Measurements from ENCODE around the gene NRDC. TPM values are rescaled to one million over a fixed set of nuclear protein-coding genes. Genes with fewer than 3 reads are reported as not detected.

NRDC gene
- total RNA-seq, 1 donor from 2014 or later = 155 TPM

- Mint-ChIP-seq H3K27ac (ENCODE audit: unreplicated experiment) (no peak overlapping the region), H3K27me3 (ENCODE audit: low read depth) (no peaks in the 10 kb centered on the region), H3K9me3 (peaks cover 3% of the 10 kb centered on the region), H3K4me3 (no peak overlapping the region), H3K4me1 (no peaks in the 10 kb centered on the region), H3K36me3 (ENCODE audit: low read depth) (peaks cover 12% of the 10 kb centered on the region)
- no peak for TF ChIP-seq CTCF (conservative IDR thresholded peaks at IDR 0.05)
- no peak for DNase-seq (ENCODE audit: low read depth, low spot score)
Observed at GRCh38 chr1:51756290-51756689, 122.2 kb downstream of the NRDC start.

GRCh38 chr1:51755437-51755836 is 123.1 kb downstream of the NRDC start:
- no peak for TF ChIP-seq CTCF (conservative IDR thresholded peaks at IDR 0.05)
- Mint-ChIP-seq H3K4me3 (no peak overlapping the region), H3K9me3 (peaks cover 3% of the 10 kb centered on the region), H3K27ac (ENCODE audit: unreplicated experiment) (no peak overlapping the region), H3K4me1 (no peaks in the 10 kb centered on the region), H3K36me3 (ENCODE audit: low read depth) (peaks cover 13% of the 10 kb centered on the region), H3K27me3 (ENCODE audit: low read depth) (no peaks in the 10 kb centered on the region)
- DNase-seq (ENCODE audit: low read depth, low spot score) = no peak

- H3K9me3 Mint-ChIP-seq = peaks cover 3% of the 10 kb centered on the region
- no peaks in the 10 kb centered on the region for H3K4me1 Mint-ChIP-seq
- H3K27ac Mint-ChIP-seq (ENCODE audit: unreplicated experiment) = no peak overlapping the region
- peaks cover 13% of the 10 kb centered on the region for H3K36me3 Mint-ChIP-seq (ENCODE audit: low read depth)
- H3K27me3 Mint-ChIP-seq (ENCODE audit: low read depth) = no peaks in the 10 kb centered on the region
- no peak for DNase-seq (ENCODE audit: low read depth, low spot score)
- TF ChIP-seq CTCF (conservative IDR thresholded peaks at IDR 0.05) = no peak
- no peak overlapping the region for H3K4me3 Mint-ChIP-seq
Observed at GRCh38 chr1:51754666-51755065, 123.9 kb downstream of the NRDC start.

GRCh38 chr1:51753969-51754368 is 124.6 kb downstream of the NRDC start:
- no peak overlapping the region for H3K27ac Mint-ChIP-seq (ENCODE audit: unreplicated experiment)
- H3K9me3 Mint-ChIP-seq = peaks cover 3% of the 10 kb centered on the region
- TF ChIP-seq CTCF (conservative IDR thresholded peaks at IDR 0.05) = no peak
- no peaks in the 10 kb centered on the region for H3K4me1 Mint-ChIP-seq
- no peak for DNase-seq (ENCODE audit: low read depth, low spot score)
- no peaks in the 10 kb centered on the region for H3K27me3 Mint-ChIP-seq (ENCODE audit: low read depth)
- peaks cover 13% of the 10 kb centered on the region for H3K36me3 Mint-ChIP-seq (ENCODE audit: low read depth)
- no peak overlapping the region for H3K4me3 Mint-ChIP-seq

- H3K27me3 Mint-ChIP-seq (ENCODE audit: low read depth) = no peaks in the 10 kb centered on the region
- no peaks in the 10 kb centered on the region for H3K4me1 Mint-ChIP-seq
- no peak for TF ChIP-seq CTCF (conservative IDR thresholded peaks at IDR 0.05)
- no peak overlapping the region for H3K4me3 Mint-ChIP-seq
- H3K9me3 Mint-ChIP-seq = peaks cover 3% of the 10 kb centered on the region
- H3K27ac Mint-ChIP-seq (ENCODE audit: unreplicated experiment) = peak overlapping the region; percentile 43
- peaks cover 13% of the 10 kb centered on the region for H3K36me3 Mint-ChIP-seq (ENCODE audit: low read depth)
- DNase-seq (ENCODE audit: low read depth, low spot score) = no peak
Observed at GRCh38 chr1:51752073-51752948, 126.2 kb downstream of the NRDC start.
